ENCODE data around the gene RXFP4.
"Not testable (repeated sequence)": the region's sequence is repeated elsewhere in the genome, so short reads cannot be mapped to it uniquely, and the experiment has no call there.

RXFP4 gene

GRCh38 chr1:155940993-155941844, at the start of gene RXFP4:
TSS of gene RXFP4 (plus strand) at chr1:155941638. CDS start at chr1:155941710, 72 bp downstream.
- Histone ChIP-seq H3K9ac (peak within 1 kb of the TSS; percentile 51), H3K4me3 (peak within 1 kb of the TSS; percentile 21; the same call in 1 of the 2 replicates), H4K20me1 (peaks cover 22% of the 10 kb centered on the region), H3K36me3 (no peaks in the 10 kb centered on the region; the same call in 1 of the 2 replicates), H3K9me3 (no peaks in the 10 kb centered on the region), H3K4me2 (peak within 1 kb of the TSS; percentile 83), H3K27ac (peak within 1 kb of the TSS; percentile 55), H3K4me1 (peaks cover 82% of the 10 kb centered on the region), H3K27me3 (no peaks in the 10 kb centered on the region)
- no peak; the same call in 1 of the 2 replicates for TF ChIP-seq Cebpa-rat (IDR thresholded peaks at IDR 0.05)

GRCh38 chr1:155892796-155893195, 48.6 kb upstream of the RXFP4 start:
- H3K9me3 ChIP-seq: no peaks in the 10 kb centered on the region
- H4K20me1 ChIP-seq: no peaks in the 10 kb centered on the region
- peaks cover 40% of the 10 kb centered on the region for H3K36me3 ChIP-seq
- H3K4me3 ChIP-seq: no peak overlapping the region
- H3K27me3 ChIP-seq: no peaks in the 10 kb centered on the region
- H3K4me2 ChIP-seq: no peak overlapping the region
- H3K27ac ChIP-seq: no peak overlapping the region
- peaks cover 4% of the 10 kb centered on the region; the same call in 1 of the 2 replicates for H3K4me1 ChIP-seq
- no peak overlapping the region for H3K9ac ChIP-seq
- TF ChIP-seq Cebpa-rat (IDR thresholded peaks at IDR 0.05): no peak

GRCh38 chr1:155893389-155894142, 47.9 kb upstream of the RXFP4 start:
- no peaks in the 10 kb centered on the region for H3K27me3 ChIP-seq
- H4K20me1 ChIP-seq: no peaks in the 10 kb centered on the region
- H3K9ac ChIP-seq: no peak overlapping the region
- no peak overlapping the region for H3K4me2 ChIP-seq
- TF ChIP-seq Cebpa-rat (IDR thresholded peaks at IDR 0.05): no peak
- peaks cover 36% of the 10 kb centered on the region for H3K36me3 ChIP-seq
- H3K4me1 ChIP-seq: peaks cover 4% of the 10 kb centered on the region; the same call in 1 of the 2 replicates
- no peaks in the 10 kb centered on the region for H3K9me3 ChIP-seq
- H3K27ac ChIP-seq: no peak overlapping the region
- H3K4me3 ChIP-seq: no peak overlapping the region

GRCh38 chr1:155895617-155896016, 45.8 kb upstream of the RXFP4 start:
- H3K4me1 ChIP-seq, H3K27me3 ChIP-seq, H3K4me2 ChIP-seq, H3K9me3 ChIP-seq, H3K4me3 ChIP-seq, H3K9ac ChIP-seq, H3K27ac ChIP-seq: not testable (repeated sequence)
- H4K20me1 ChIP-seq: peaks cover 20% of the 10 kb centered on the region; the same call in 1 of the 2 replicates
- peaks cover 49% of the 10 kb centered on the region for H3K36me3 ChIP-seq

- Histone ChIP-seq H4K20me1 (peaks cover 20% of the 10 kb centered on the region; the same call in 1 of the 2 replicates), H3K36me3 (peaks cover 57% of the 10 kb centered on the region)
- not testable (repeated sequence) for H3K4me3 ChIP-seq, H3K4me1 ChIP-seq, H3K27me3 ChIP-seq, H3K9me3 ChIP-seq, H3K4me2 ChIP-seq, H3K27ac ChIP-seq, H3K9ac ChIP-seq
Observed at GRCh38 chr1:155896476-155896875, 45.0 kb upstream of the RXFP4 start.

- TF ChIP-seq Cebpa-rat (IDR thresholded peaks at IDR 0.05): no peak
- Histone ChIP-seq H3K4me2 (no peak overlapping the region), H3K9ac (no peak overlapping the region), H3K9me3 (no peaks in the 10 kb centered on the region), H3K27me3 (no peaks in the 10 kb centered on the region), H4K20me1 (peaks cover 20% of the 10 kb centered on the region; the same call in 1 of the 2 replicates), H3K4me3 (no peak overlapping the region), H3K4me1 (peaks cover 4% of the 10 kb centered on the region; the same call in 1 of the 2 replicates), H3K36me3 (peaks cover 68% of the 10 kb centered on the region), H3K27ac (no peak overlapping the region)
Observed at GRCh38 chr1:155897746-155898145, 43.7 kb upstream of the RXFP4 start.

GRCh38 chr1:155898888-155899287, 42.5 kb upstream of the RXFP4 start:
- H3K9ac ChIP-seq: no peak overlapping the region
- H3K9me3 ChIP-seq: no peaks in the 10 kb centered on the region
- no peaks in the 10 kb centered on the region for H3K4me1 ChIP-seq
- no peak overlapping the region for H3K27ac ChIP-seq
- H3K4me3 ChIP-seq: no peak overlapping the region
- no peak for TF ChIP-seq Cebpa-rat (IDR thresholded peaks at IDR 0.05)
- H4K20me1 ChIP-seq: peaks cover 20% of the 10 kb centered on the region; the same call in 1 of the 2 replicates
- no peak overlapping the region for H3K4me2 ChIP-seq
- no peaks in the 10 kb centered on the region for H3K27me3 ChIP-seq
- peaks cover 79% of the 10 kb centered on the region for H3K36me3 ChIP-seq

GRCh38 chr1:155899683-155900082, 41.8 kb upstream of the RXFP4 start:
- H3K27me3 ChIP-seq: no peaks in the 10 kb centered on the region
- no peak overlapping the region for H3K4me3 ChIP-seq
- no peaks in the 10 kb centered on the region for H3K4me1 ChIP-seq
- no peak overlapping the region for H3K9ac ChIP-seq
- H3K4me2 ChIP-seq: no peak overlapping the region
- no peaks in the 10 kb centered on the region for H3K9me3 ChIP-seq
- H3K27ac ChIP-seq: no peak overlapping the region
- peaks cover 87% of the 10 kb centered on the region for H3K36me3 ChIP-seq
- H4K20me1 ChIP-seq: peaks cover 20% of the 10 kb centered on the region; the same call in 1 of the 2 replicates
- TF ChIP-seq Cebpa-rat (IDR thresholded peaks at IDR 0.05): no peak

- Histone ChIP-seq H3K9me3 (no peaks in the 10 kb centered on the region), H3K9ac (no peak overlapping the region), H3K27ac (no peak overlapping the region), H3K36me3 (peaks cover 92% of the 10 kb centered on the region), H3K27me3 (no peaks in the 10 kb centered on the region), H3K4me1 (no peaks in the 10 kb centered on the region), H3K4me3 (no peak overlapping the region), H4K20me1 (peaks cover 20% of the 10 kb centered on the region; the same call in 1 of the 2 replicates), H3K4me2 (no peak overlapping the region)
- TF ChIP-seq Cebpa-rat (IDR thresholded peaks at IDR 0.05): no peak
Observed at GRCh38 chr1:155900161-155900560, 41.3 kb upstream of the RXFP4 start.

GRCh38 chr1:155904261-155904660, 37.2 kb upstream of the RXFP4 start:
- Histone ChIP-seq H3K36me3 (peaks cover 96% of the 10 kb centered on the region), H3K9ac (no peak overlapping the region), H3K4me2 (no peak overlapping the region), H3K27me3 (no peaks in the 10 kb centered on the region), H4K20me1 (peaks cover 13% of the 10 kb centered on the region; the same call in 1 of the 2 replicates), H3K4me1 (no peaks in the 10 kb centered on the region), H3K27ac (no peak overlapping the region), H3K4me3 (no peak overlapping the region), H3K9me3 (no peaks in the 10 kb centered on the region)
- no peak for TF ChIP-seq Cebpa-rat (IDR thresholded peaks at IDR 0.05)

Measured in BLaER1 (cell line).